ENCODE data around the gene TEKT5.

DNA sequence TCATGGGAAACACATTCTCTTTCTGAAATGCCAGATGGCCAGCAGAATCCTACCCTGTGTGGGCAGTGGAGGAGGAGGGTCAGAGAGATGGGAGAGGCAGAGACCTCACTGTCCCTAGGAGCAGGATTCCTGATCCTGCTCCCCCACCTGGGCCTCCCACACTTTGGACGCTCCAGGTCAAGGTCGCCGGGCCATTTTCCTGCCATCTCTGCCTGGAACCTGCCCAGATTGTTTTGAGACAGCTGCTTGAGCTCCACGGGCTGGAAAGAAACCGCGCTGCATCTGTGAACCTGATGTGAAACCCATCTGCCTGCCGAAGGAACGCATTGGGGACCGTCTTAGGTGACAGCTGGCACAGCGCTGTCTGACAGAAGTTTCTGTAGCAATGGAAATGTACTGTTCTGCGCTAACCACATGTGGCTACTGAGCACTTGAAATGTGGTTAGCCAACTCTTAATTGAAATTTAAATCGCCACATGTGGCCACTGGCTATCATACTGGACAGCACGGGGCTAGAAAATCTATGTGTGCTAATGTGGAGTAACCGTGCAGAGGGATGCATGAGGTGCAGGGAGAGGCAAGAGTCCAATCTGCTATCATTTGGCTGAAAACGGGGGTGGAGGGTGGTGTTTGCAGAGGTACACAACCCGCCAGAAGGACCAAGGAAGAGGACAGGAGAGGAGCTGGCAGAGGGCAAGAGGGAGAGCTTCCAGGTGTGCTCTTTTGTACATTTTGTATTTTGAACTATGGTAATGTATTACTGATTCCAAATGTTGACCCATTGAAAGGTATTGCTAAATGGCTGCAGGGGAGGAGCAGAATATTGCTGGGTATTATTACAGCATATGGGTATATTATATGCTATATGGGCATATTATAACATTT lies 33.5 kb upstream of the TEKT5 start:
- TF ChIP-seq, protein P1, sequence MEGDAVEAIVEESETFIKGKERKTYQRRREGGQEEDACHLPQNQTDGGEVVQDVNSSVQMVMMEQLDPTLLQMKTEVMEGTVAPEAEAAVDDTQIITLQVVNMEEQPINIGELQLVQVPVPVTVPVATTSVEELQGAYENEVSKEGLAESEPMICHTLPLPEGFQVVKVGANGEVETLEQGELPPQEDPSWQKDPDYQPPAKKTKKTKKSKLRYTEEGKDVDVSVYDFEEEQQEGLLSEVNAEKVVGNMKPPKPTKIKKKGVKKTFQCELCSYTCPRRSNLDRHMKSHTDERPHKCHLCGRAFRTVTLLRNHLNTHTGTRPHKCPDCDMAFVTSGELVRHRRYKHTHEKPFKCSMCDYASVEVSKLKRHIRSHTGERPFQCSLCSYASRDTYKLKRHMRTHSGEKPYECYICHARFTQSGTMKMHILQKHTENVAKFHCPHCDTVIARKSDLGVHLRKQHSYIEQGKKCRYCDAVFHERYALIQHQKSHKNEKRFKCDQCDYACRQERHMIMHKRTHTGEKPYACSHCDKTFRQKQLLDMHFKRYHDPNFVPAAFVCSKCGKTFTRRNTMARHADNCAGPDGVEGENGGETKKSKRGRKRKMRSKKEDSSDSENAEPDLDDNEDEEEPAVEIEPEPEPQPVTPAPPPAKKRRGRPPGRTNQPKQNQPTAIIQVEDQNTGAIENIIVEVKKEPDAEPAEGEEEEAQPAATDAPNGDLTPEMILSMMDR (IDR thresholded peaks at IDR 0.05), result no peak
- no peak for TF ChIP-seq POLR2A (IDR thresholded peaks at IDR 0.05)
